HG03095 (cell line): ENCODE results near the gene RPLP1.

Source experiments
- ATAC-seq: cut with Tn5 transposase; IDR thresholded peaks from one replicate; pipeline ENCODE4 v1.9.1; 2021; ENCODE audit warnings: moderate library complexity; ENCODE audit not compliant: unreplicated experiment

The RPLP1 gene

GRCh38 chr15:69468241-69469121, 15.9 kb downstream of the RPLP1 start:
- no peak for ATAC-seq

GRCh38 chr15:69469467-69470201, 17.0 kb downstream of the RPLP1 start:
- no peak for ATAC-seq

GRCh38 chr15:69472046-69472445, 19.4 kb downstream of the RPLP1 start:
- ATAC-seq, result no peak

- no peak for ATAC-seq
Measured at GRCh38 chr15:69472562-69472961, 19.9 kb downstream of the RPLP1 start.

GRCh38 chr15:69474291-69474690, 21.7 kb downstream of the RPLP1 start:
- ATAC-seq, result no peak

GRCh38 chr15:69474846-69475455, 22.3 kb downstream of the RPLP1 start:
- no peak for ATAC-seq

GRCh38 chr15:69475769-69476358, 23.2 kb downstream of the RPLP1 start:
- no peak for ATAC-seq

GRCh38 chr15:69476704-69477473, 24.3 kb downstream of the RPLP1 start:
- no peak for ATAC-seq

- ATAC-seq, result no peak
Measured at GRCh38 chr15:69478259-69478781, 25.7 kb downstream of the RPLP1 start.

- no peak for ATAC-seq
Measured at GRCh38 chr15:69479081-69479480, 26.5 kb downstream of the RPLP1 start.

GRCh38 chr15:69479971-69480370, 27.4 kb downstream of the RPLP1 start:
- no peak for ATAC-seq

- no peak for ATAC-seq
Measured at GRCh38 chr15:69480932-69481331, 28.3 kb downstream of the RPLP1 start.

GRCh38 chr15:69482686-69483256, 30.2 kb downstream of the RPLP1 start:
- no peak for ATAC-seq

- ATAC-seq, result no peak
Measured at GRCh38 chr15:69484837-69485236, 32.2 kb downstream of the RPLP1 start.

- no peak for ATAC-seq
Measured at GRCh38 chr15:69486481-69487110, 34.0 kb downstream of the RPLP1 start.

- no peak for ATAC-seq
Measured at GRCh38 chr15:69489073-69489571, 36.5 kb downstream of the RPLP1 start.

GRCh38 chr15:69490356-69491037, 37.9 kb downstream of the RPLP1 start:
- ATAC-seq, result no peak

- ATAC-seq, result no peak
Measured at GRCh38 chr15:69491038-69491505, 38.5 kb downstream of the RPLP1 start.

GRCh38 chr15:69493406-69493805, 40.8 kb downstream of the RPLP1 start:
- ATAC-seq, result no peak
